Lung (tissue), 12 donors: Measurements from ENCODE around the gene GTPBP1. TPM values are rescaled to one million over a fixed set of nuclear protein-coding genes. Genes with fewer than 3 reads are reported as not detected.

ENCODE experiments used
- ATAC-seq: fragments of 200-7000 bp; cut with Tn5 transposase; one replicate; pipeline ENCODE4 v1.9.1; 2020; ENCODE audit warnings: moderate number of reproducible peaks; ENCODE audit not compliant: insufficient read depth, low FRiP score
- DNase-seq, 3 donors: peaks; one replicate each; pipeline ENCODE4 v3.0.0-alpha.2; 2013 to 2017
- H3K27ac ChIP-seq, 2 donors: one replicate each; pipeline ENCODE4 v1.5.1; 2013; ENCODE audit warnings: mild to moderate bottlenecking in 2 of 2, moderate library complexity in 2 of 2, control low read depth in 1 of 2, inconsistent platforms in 1 of 2, low read depth in 1 of 2, low read length in 1 of 2
- H3K27me3 ChIP-seq, 3 donors: one replicate each; pipeline ENCODE4 v1.5.1; 2013; ENCODE audit warnings: low read length in 2 of 3; ENCODE audit not compliant: control insufficient read depth in 3 of 3, insufficient read depth in 3 of 3
- H3K36me3 ChIP-seq, 4 donors: one replicate each; pipeline ENCODE4 v1.5.1; 2013; ENCODE audit warnings: low read length in 4 of 4, mild to moderate bottlenecking in 1 of 4, moderate library complexity in 1 of 4; ENCODE audit not compliant: control insufficient read depth in 4 of 4, insufficient read depth in 4 of 4
- H3K4me1 ChIP-seq, 5 donors: one replicate each; pipeline ENCODE4 v1.5.1; 2013; ENCODE audit warnings: low read length in 5 of 5, mild to moderate bottlenecking in 2 of 5, moderate library complexity in 1 of 5; ENCODE audit not compliant: control insufficient read depth in 5 of 5, insufficient read depth in 5 of 5
- H3K4me3 ChIP-seq: one replicate; pipeline ENCODE4 v1.5.1; 2013; ENCODE audit warnings: mild to moderate bottlenecking, control low read depth, moderate library complexity
- H3K9ac ChIP-seq, 2 donors: one replicate each; pipeline ENCODE4 v1.5.1; 2013; ENCODE audit warnings: low read length in 2 of 2, control low read depth in 1 of 2; ENCODE audit not compliant: insufficient read depth in 1 of 2
- H3K9me3 ChIP-seq, 4 donors: one replicate each; pipeline ENCODE4 v1.5.1; 2013; ENCODE audit warnings: low read length in 3 of 4, mild to moderate bottlenecking in 1 of 4, moderate library complexity in 1 of 4; ENCODE audit not compliant: control insufficient read depth in 4 of 4, insufficient read depth in 3 of 4
- CTCF ChIP-seq: IDR thresholded peaks from 2 replicates; pipeline ENCODE4 v1.5.1; 2012; ENCODE audit warnings: mild to moderate bottlenecking; ENCODE audit errors: control extremely low read depth, extremely low read depth
- WGBS, 2 donors: extraction: QIAGEN DNeasy Blood & Tissue Kit; methylation state at CpG; one replicate each; pipeline ENCODE4 v1.1.7; 2013; 5-methylcytosine and 5-hydroxymethylcytosine counted together
- polyA plus RNA-seq, 2 donors: library from polyadenylated mRNA; stranded (reverse); fragments of 200-250 nt; gene quantifications; one replicate each; pipeline ENCODE4 v1.2.1, GENCODE V29; 2013
- total RNA-seq, 2 donors: library from RNA; depleted of rRNA in 1 of 2; stranded (reverse); fragments of >200 nt in 1 of 2; gene quantifications; one replicate each; pipeline ENCODE4 v1.2.1, GENCODE V29; 2014 to 2021
- donor health status: control.
- donor health status: control.
- donor health status: Bipolar disorder and iron deficiency.
- donor health status: healthy.
- donor health status: DM: yes; HTN: yes; CAD: no.

GTPBP1 gene
- total and polyA plus RNA-seq, 4 donors: 24.1 to 69.1 (median 48.8) TPM

GRCh38 chr22:38728871-38729796 is 23.4 kb downstream of the GTPBP1 start:
- ATAC-seq (no peak), DNase-seq (peak in 1 of 3 donors; percentile 18)
- no peak for TF ChIP-seq CTCF
- H3K9me3 ChIP-seq: no peaks in the 10 kb centered on the region
- H3K4me1 ChIP-seq: no peaks in the 10 kb centered on the region
- H3K36me3 ChIP-seq: peaks cover 42 to 80% (median 57%) of the 10 kb centered on the region in 4 donors
- H3K27ac ChIP-seq: no peak overlapping the region
- no peak overlapping the region for H3K4me3 ChIP-seq
- 90 to 96% methylated on average over 18 of the region's 18 CpGs for WGBS, 2 donors
- no peak overlapping the region for H3K9ac ChIP-seq
- no peaks in the 10 kb centered on the region for H3K27me3 ChIP-seq

DNA sequence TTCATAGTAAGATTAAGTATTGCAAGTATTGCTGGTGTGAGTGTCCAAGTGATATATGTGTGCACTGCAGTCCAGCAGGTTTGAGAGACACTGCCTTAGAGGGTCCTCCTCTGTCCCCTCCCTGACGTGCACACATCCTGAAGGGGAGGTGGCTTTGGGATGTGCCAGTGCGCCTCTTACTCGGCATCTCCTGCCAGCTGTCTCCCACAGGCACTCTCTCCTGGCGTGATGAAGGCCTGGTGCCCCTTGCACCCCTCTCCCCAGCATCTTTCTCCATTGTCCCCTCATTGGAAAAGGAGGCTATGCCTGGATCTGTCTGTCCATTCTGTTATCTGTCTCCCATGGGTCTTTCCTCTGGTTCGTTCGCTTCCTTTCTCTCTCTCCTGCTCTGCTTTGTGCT is 24.2 kb downstream of the GTPBP1 start:
- no peak for ATAC-seq
- Histone ChIP-seq H3K9ac (no peak overlapping the region), H3K27me3 (no peaks in the 10 kb centered on the region), H3K27ac (no peak overlapping the region), H3K9me3 (no peaks in the 10 kb centered on the region), H3K4me1 (no peaks in the 10 kb centered on the region), H3K4me3 (no peak overlapping the region), H3K36me3 (peaks cover 40 to 76% (median 51%) of the 10 kb centered on the region in 4 donors)
- WGBS, 2 donors: 92% methylated on average over 6 of the region's 6 CpGs
- no peak for DNase-seq
- TF ChIP-seq CTCF: no peak

- H3K36me3 ChIP-seq: peaks cover 35 to 79% (median 49%) of the 10 kb centered on the region in 4 donors
- no peaks in the 10 kb centered on the region for H3K4me1 ChIP-seq
- no peak for ATAC-seq
- 95 to 97% methylated on average over 13 of the region's 13 CpGs for WGBS, 2 donors
- no peak overlapping the region for H3K9ac ChIP-seq
- no peak for TF ChIP-seq CTCF
- H3K9me3 ChIP-seq: no peaks in the 10 kb centered on the region
- DNase-seq: no peak
- no peak overlapping the region for H3K4me3 ChIP-seq
- H3K27ac ChIP-seq: no peak overlapping the region
- no peaks in the 10 kb centered on the region for H3K27me3 ChIP-seq
Observed at GRCh38 chr22:38730411-38730871, 24.7 kb downstream of the GTPBP1 start.
